ENCODE data around the gene OR51I1. TPM values are rescaled to one million over a fixed set of nuclear protein-coding genes. Genes with fewer than 3 reads are reported as not detected.

Gene OR51I1
- polyA plus RNA-seq, 1 donor from 2014 or later = not detected

DNA sequence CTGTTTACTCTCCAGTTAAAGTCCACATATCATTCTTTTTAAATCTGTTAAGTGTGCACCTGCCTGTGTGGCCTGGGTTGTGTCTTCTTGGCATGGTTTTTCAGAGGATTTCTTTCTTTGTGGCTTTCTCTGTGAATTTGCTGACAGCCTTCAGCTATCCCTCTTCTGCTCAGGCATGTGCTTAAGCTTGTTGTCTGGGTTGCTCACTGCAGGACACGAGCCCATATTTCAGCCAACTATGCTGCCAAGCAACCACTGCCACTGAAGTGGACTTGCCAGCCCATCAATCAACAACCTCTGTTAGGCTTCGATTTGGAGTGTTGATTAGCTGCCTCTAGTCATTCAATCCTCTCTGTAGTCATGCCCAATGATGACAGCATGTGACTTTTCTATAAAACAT, 26.2 kb upstream of the OR51I1 start:
- H3K9me3 ChIP-seq (ENCODE audit: low read length) = no peaks in the 10 kb centered on the region
- H3K9ac ChIP-seq (ENCODE audit: low read length) = no peak overlapping the region
- H3K27ac ChIP-seq (ENCODE audit: low read length) = no peak overlapping the region
- H3K27me3 ChIP-seq (ENCODE audit: insufficient read depth, low read depth, low read length) = no peaks in the 10 kb centered on the region
- H3K4me3 ChIP-seq (ENCODE audit: low read length) = no peak overlapping the region
- H3K79me2 ChIP-seq (replicated peaks; ENCODE audit: insufficient read depth, low read length) = no peaks in the 10 kb centered on the region
- no peak overlapping the region for H3K4me2 ChIP-seq (ENCODE audit: low read length)
- TF ChIP-seq EZH2 (IDR thresholded peaks at IDR 0.05; ENCODE audit: borderline replicate concordance, insufficient read depth, low read length, poor library complexity, severe bottlenecking) = no peak
- TF ChIP-seq, protein P1, sequence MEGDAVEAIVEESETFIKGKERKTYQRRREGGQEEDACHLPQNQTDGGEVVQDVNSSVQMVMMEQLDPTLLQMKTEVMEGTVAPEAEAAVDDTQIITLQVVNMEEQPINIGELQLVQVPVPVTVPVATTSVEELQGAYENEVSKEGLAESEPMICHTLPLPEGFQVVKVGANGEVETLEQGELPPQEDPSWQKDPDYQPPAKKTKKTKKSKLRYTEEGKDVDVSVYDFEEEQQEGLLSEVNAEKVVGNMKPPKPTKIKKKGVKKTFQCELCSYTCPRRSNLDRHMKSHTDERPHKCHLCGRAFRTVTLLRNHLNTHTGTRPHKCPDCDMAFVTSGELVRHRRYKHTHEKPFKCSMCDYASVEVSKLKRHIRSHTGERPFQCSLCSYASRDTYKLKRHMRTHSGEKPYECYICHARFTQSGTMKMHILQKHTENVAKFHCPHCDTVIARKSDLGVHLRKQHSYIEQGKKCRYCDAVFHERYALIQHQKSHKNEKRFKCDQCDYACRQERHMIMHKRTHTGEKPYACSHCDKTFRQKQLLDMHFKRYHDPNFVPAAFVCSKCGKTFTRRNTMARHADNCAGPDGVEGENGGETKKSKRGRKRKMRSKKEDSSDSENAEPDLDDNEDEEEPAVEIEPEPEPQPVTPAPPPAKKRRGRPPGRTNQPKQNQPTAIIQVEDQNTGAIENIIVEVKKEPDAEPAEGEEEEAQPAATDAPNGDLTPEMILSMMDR (IDR thresholded peaks at IDR 0.05; ENCODE audit: poor library complexity, severe bottlenecking) = no peak
- no peak for TF ChIP-seq SMC3 (conservative IDR thresholded peaks at IDR 0.05; ENCODE audit: poor library complexity)
- TF ChIP-seq EP300 (conservative IDR thresholded peaks at IDR 0.05; ENCODE audit: poor library complexity, severe bottlenecking) = no peak
- no peak for TF ChIP-seq TAF1 (IDR thresholded peaks at IDR 0.05; ENCODE audit: low read depth)
- TF ChIP-seq, protein P2, sequence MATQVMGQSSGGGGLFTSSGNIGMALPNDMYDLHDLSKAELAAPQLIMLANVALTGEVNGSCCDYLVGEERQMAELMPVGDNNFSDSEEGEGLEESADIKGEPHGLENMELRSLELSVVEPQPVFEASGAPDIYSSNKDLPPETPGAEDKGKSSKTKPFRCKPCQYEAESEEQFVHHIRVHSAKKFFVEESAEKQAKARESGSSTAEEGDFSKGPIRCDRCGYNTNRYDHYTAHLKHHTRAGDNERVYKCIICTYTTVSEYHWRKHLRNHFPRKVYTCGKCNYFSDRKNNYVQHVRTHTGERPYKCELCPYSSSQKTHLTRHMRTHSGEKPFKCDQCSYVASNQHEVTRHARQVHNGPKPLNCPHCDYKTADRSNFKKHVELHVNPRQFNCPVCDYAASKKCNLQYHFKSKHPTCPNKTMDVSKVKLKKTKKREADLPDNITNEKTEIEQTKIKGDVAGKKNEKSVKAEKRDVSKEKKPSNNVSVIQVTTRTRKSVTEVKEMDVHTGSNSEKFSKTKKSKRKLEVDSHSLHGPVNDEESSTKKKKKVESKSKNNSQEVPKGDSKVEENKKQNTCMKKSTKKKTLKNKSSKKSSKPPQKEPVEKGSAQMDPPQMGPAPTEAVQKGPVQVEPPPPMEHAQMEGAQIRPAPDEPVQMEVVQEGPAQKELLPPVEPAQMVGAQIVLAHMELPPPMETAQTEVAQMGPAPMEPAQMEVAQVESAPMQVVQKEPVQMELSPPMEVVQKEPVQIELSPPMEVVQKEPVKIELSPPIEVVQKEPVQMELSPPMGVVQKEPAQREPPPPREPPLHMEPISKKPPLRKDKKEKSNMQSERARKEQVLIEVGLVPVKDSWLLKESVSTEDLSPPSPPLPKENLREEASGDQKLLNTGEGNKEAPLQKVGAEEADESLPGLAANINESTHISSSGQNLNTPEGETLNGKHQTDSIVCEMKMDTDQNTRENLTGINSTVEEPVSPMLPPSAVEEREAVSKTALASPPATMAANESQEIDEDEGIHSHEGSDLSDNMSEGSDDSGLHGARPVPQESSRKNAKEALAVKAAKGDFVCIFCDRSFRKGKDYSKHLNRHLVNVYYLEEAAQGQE (IDR thresholded peaks at IDR 0.05; ENCODE audit: borderline replicate concordance) = no peak
- no peak for TF ChIP-seq RAD21 (conservative IDR thresholded peaks at IDR 0.05)
- no peak for TF ChIP-seq POLR2AphosphoS5 (IDR thresholded peaks at IDR 0.05)
- TF ChIP-seq MXI1 (conservative IDR thresholded peaks at IDR 0.05; ENCODE audit: poor library complexity, severe bottlenecking) = no peak
- no peaks in the 10 kb centered on the region for H3F3A ChIP-seq (ENCODE audit: insufficient read depth, low read length, poor library complexity, severe bottlenecking)
- no peaks in the 10 kb centered on the region for H4K20me1 ChIP-seq (ENCODE audit: insufficient read depth)
- H3K9me2 ChIP-seq (ENCODE audit: insufficient read depth, low read length) = no peaks in the 10 kb centered on the region
- H3K36me3 ChIP-seq (ENCODE audit: insufficient read depth, low read length) = no peaks in the 10 kb centered on the region
- H2AFZ ChIP-seq (ENCODE audit: low read depth, low read length) = no peak overlapping the region

DNA sequence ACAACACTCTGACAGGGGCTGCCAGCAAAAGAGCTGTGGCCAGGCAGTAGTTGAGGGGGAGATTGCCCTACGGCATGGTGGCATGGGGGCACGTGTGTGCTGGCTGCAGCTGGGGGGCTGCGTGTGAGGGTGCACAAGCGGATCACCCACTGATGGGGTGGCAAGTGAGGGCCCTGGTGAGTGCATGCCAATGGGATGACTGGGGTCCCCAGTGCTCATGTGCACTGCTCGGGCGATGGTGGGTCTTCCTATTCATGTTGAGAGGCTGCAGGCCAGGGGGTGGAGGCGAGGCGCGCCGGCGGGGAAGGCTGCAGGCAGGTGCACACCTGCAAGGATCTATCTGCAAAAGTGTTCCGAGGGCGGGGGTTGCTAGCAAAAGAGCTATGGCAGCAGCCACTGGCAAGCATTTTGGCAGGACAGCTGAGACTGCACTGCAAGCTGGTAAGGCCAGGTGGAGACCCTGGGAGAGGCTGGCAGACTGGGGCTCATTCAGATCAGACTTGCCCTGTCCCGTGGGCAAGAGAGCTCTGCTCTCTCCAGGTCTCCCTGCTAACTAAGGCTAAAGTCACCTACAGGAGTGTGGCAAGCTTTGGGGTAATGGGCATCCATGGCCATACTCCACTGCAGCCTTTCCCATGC, 19.8 kb upstream of the OR51I1 start:
- no peaks in the 10 kb centered on the region for H3K79me2 ChIP-seq (replicated peaks; ENCODE audit: insufficient read depth, low read length)
- H3K4me3 ChIP-seq (ENCODE audit: low read length) = no peak overlapping the region
- H3K4me2 ChIP-seq (ENCODE audit: low read length) = no peak overlapping the region
- no peak for TF ChIP-seq MXI1 (conservative IDR thresholded peaks at IDR 0.05; ENCODE audit: poor library complexity, severe bottlenecking)
- no peak for TF ChIP-seq EP300 (conservative IDR thresholded peaks at IDR 0.05; ENCODE audit: poor library complexity, severe bottlenecking)
- TF ChIP-seq, protein P1 (IDR thresholded peaks at IDR 0.05; ENCODE audit: poor library complexity, severe bottlenecking) = no peak
- no peak for TF ChIP-seq RAD21 (conservative IDR thresholded peaks at IDR 0.05)
- no peak for TF ChIP-seq TAF1 (IDR thresholded peaks at IDR 0.05; ENCODE audit: low read depth)
- no peak for TF ChIP-seq POLR2AphosphoS5 (IDR thresholded peaks at IDR 0.05)
- no peak for TF ChIP-seq EZH2 (IDR thresholded peaks at IDR 0.05; ENCODE audit: borderline replicate concordance, insufficient read depth, low read length, poor library complexity, severe bottlenecking)
- TF ChIP-seq SMC3 (conservative IDR thresholded peaks at IDR 0.05; ENCODE audit: poor library complexity) = no peak
- TF ChIP-seq, protein P2 (IDR thresholded peaks at IDR 0.05; ENCODE audit: borderline replicate concordance) = no peak
- no peak overlapping the region for H3K27ac ChIP-seq (ENCODE audit: low read length)
- no peaks in the 10 kb centered on the region for H3K9me2 ChIP-seq (ENCODE audit: insufficient read depth, low read length)
- no peaks in the 10 kb centered on the region for H3F3A ChIP-seq (ENCODE audit: insufficient read depth, low read length, poor library complexity, severe bottlenecking)
- H3K9ac ChIP-seq (ENCODE audit: low read length) = no peak overlapping the region
- H3K36me3 ChIP-seq (ENCODE audit: insufficient read depth, low read length) = no peaks in the 10 kb centered on the region
- H4K20me1 ChIP-seq (ENCODE audit: insufficient read depth) = no peaks in the 10 kb centered on the region
- H2AFZ ChIP-seq (ENCODE audit: low read depth, low read length) = no peak overlapping the region
- no peaks in the 10 kb centered on the region for H3K27me3 ChIP-seq (ENCODE audit: insufficient read depth, low read depth, low read length)
- H3K9me3 ChIP-seq (ENCODE audit: low read length) = no peaks in the 10 kb centered on the region

Measured in neural cell (in vitro differentiated cells).